Nephron progenitor cell (in vitro differentiated cells): ENCODE data around the gene GOLGA8J.
"Not testable (repeated sequence)": the region's sequence is repeated elsewhere in the genome, so short reads cannot be mapped to it uniquely, and the experiment has no call there.

Experiments used
- DNase-seq: peaks from one replicate; pipeline ENCODE4 v3.0.0; 2021
- H3K27ac Mint-ChIP-seq: 2 replicates; pipeline ENCODE4 v1.8.0; 2021; ENCODE audit warnings: mild to moderate bottlenecking, moderate library complexity, mixed read lengths
- H3K27me3 Mint-ChIP-seq: 2 replicates; pipeline ENCODE4 v1.8.0; 2021; ENCODE audit warnings: mild to moderate bottlenecking, low read depth, mixed read lengths; ENCODE audit not compliant: poor library complexity
- H3K36me3 Mint-ChIP-seq: 2 replicates; pipeline ENCODE4 v1.8.0; 2021; ENCODE audit warnings: low read depth, mixed read lengths
- H3K4me1 Mint-ChIP-seq: 2 replicates; pipeline ENCODE4 v1.8.0; 2021; ENCODE audit warnings: mixed read lengths
- H3K4me3 Mint-ChIP-seq: 2 replicates; pipeline ENCODE4 v1.8.0; 2021; ENCODE audit warnings: mild to moderate bottlenecking, moderate library complexity, mixed read lengths
- H3K9me3 Mint-ChIP-seq: 2 replicates; pipeline ENCODE4 v1.8.0; 2021; ENCODE audit warnings: mild to moderate bottlenecking, moderate library complexity, mixed read lengths
- TF ChIP-seq, protein P1 (sequence below): fragments of 200-600 bp; sonication (generic); IDR thresholded peaks from 2 replicates; pipeline ENCODE4 v1.5.0; 2021; ENCODE audit warnings: antibody characterized with exemption

GOLGA8J gene, protein sequence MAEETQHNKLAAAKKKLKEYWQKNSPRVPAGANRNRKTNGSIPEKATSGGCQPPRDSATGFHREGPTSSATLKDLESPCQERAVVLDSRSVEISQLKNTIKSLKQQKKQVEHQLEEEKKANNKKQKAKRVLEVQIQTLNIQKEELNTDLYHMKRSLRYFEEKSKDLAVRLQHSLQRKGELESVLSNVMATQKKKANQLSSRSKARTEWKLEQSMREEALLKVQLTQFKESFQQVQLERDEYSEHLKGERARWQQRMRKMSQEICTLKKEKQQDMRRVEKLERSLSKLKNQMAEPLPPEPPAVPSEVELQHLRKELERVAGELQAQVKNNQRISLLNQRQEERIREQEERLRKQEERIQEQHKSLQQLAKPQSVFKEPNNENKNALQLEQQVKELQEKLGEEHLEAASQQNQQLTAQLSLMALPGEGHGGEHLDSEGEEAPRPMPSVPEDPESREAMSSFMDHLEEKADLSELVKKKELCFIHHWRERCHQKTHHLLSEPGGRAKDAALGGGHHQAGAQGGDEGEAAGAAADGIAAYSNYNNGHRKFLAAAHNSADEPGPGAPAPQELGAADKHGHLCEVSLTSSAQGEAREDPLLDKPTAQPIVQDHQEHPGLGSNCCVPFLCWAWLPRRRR

DNA sequence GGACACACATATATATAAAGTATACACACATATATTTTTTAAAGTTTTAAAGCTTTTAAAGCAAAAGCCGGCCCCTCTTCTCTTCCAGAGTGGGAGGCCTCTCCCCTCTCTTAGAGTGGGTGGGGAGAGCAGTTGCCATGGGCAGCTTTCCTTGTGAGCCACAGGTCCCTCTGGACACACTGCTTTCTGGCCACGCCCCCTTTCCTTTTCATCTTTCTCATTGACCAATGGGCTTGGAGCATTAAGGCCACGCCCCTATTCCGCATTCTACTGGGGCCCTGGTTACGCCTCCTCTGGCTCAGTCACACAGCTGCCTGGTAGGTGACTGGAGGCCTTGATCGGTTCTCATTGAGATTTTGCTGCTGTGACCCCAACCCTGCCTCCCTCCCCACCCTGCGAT, at the start of gene GOLGA8J:
Gene GOLGA8J, plus strand, starts transcription at position 301 of the 400 bp plus-strand sequence. Its CDS starts 98 bp downstream, at position 399.
- not testable (repeated sequence) for H3K27me3 Mint-ChIP-seq, DNase-seq

DNA sequence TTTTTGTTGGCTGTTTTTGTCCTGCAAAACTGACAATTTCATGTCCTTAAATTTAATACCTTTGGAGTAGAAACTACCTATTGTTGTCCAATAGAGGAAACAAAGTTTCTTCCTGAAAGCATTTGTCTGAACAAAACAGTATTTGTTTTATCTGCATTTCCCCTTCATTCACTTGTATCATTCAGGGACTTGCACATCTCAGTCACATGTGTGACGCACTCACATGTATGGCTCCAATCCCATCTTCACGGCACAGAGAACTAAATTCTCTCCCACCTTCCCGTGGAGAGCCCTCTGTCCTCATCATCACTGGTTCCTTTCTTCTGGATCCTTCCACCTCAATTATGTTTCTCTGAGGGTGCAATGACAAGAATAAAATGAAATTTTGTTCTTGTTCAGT, 49.5 kb upstream of the GOLGA8J start:
- TF ChIP-seq, protein P1, sequence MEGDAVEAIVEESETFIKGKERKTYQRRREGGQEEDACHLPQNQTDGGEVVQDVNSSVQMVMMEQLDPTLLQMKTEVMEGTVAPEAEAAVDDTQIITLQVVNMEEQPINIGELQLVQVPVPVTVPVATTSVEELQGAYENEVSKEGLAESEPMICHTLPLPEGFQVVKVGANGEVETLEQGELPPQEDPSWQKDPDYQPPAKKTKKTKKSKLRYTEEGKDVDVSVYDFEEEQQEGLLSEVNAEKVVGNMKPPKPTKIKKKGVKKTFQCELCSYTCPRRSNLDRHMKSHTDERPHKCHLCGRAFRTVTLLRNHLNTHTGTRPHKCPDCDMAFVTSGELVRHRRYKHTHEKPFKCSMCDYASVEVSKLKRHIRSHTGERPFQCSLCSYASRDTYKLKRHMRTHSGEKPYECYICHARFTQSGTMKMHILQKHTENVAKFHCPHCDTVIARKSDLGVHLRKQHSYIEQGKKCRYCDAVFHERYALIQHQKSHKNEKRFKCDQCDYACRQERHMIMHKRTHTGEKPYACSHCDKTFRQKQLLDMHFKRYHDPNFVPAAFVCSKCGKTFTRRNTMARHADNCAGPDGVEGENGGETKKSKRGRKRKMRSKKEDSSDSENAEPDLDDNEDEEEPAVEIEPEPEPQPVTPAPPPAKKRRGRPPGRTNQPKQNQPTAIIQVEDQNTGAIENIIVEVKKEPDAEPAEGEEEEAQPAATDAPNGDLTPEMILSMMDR = no peak
- Mint-ChIP-seq H3K27me3 (peaks cover 8% of the 10 kb centered on the region), H3K27ac (no peak overlapping the region), H3K4me3 (no peak overlapping the region), H3K9me3 (peaks cover 19% of the 10 kb centered on the region), H3K36me3 (no peaks in the 10 kb centered on the region), H3K4me1 (no peaks in the 10 kb centered on the region)
- DNase-seq = no peak

More for the DNA sequence above, at the start of gene GOLGA8J:
- H3K4me1 Mint-ChIP-seq, H3K36me3 Mint-ChIP-seq, H3K27ac Mint-ChIP-seq, H3K9me3 Mint-ChIP-seq, H3K4me3 Mint-ChIP-seq: not testable (repeated sequence)

DNA sequence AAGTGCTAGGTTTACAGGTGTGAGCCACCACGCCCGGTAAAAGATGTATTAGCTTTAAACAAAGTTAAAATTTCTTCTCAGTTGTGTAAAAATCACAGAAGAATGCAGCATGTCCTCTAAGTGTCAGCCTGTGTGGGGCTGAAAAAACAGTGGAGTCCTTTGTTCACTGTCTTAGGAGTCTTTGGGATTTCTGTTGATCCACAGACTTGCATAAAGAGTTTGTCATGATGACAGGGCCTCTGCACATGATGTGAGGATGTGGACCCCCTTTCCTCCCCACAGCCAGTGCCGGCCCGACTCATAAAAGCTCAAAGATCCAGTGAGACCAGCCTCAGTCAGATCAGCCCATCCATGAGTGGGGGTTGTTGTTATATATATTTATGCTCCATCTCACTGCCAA, 49.0 kb upstream of the GOLGA8J start:
- Mint-ChIP-seq H3K27me3 (peaks cover 8% of the 10 kb centered on the region), H3K36me3 (no peaks in the 10 kb centered on the region), H3K4me3 (no peak overlapping the region), H3K4me1 (no peaks in the 10 kb centered on the region), H3K27ac (no peak overlapping the region), H3K9me3 (peaks cover 19% of the 10 kb centered on the region)
- TF ChIP-seq, protein P1 = no peak
- no peak for DNase-seq

DNA sequence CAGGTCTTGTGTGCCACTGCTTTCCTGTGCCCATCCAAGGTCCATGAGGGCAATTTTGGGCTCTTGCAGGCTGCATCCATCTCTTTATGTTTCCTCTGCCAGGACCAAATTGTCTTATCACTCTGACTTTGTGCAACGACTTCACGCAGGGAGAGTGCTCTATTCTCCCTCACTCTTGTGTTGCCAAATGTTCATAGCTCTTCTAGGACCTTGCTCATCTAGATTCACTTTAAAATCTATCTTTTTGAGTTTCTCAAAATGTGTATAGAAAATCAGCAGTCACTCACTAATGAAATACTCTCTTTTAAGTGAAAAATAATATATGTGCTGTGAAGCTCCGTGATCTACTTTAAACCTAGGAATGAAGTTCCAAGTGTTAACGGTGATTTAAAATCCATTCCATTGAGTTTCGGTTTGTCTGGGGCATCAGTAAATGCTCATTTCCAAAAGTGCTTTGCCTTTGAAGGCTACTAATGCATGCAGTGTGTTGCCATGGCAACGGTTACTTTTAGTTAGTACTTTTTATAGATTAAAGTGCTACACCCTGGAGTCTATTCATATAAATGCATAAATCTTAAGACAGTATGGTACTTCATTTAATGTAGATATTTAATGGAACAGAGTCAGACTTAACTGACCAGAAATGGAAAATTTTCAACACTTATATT, 46.6 kb upstream of the GOLGA8J start:
- DNase-seq = no peak
- peaks cover 3% of the 10 kb centered on the region for H3K9me3 Mint-ChIP-seq
- TF ChIP-seq, protein P1 = no peak
- no peak overlapping the region for H3K27ac Mint-ChIP-seq
- peaks cover 8% of the 10 kb centered on the region for H3K27me3 Mint-ChIP-seq
- no peaks in the 10 kb centered on the region for H3K4me1 Mint-ChIP-seq
- no peak overlapping the region for H3K4me3 Mint-ChIP-seq
- no peaks in the 10 kb centered on the region for H3K36me3 Mint-ChIP-seq

DNA sequence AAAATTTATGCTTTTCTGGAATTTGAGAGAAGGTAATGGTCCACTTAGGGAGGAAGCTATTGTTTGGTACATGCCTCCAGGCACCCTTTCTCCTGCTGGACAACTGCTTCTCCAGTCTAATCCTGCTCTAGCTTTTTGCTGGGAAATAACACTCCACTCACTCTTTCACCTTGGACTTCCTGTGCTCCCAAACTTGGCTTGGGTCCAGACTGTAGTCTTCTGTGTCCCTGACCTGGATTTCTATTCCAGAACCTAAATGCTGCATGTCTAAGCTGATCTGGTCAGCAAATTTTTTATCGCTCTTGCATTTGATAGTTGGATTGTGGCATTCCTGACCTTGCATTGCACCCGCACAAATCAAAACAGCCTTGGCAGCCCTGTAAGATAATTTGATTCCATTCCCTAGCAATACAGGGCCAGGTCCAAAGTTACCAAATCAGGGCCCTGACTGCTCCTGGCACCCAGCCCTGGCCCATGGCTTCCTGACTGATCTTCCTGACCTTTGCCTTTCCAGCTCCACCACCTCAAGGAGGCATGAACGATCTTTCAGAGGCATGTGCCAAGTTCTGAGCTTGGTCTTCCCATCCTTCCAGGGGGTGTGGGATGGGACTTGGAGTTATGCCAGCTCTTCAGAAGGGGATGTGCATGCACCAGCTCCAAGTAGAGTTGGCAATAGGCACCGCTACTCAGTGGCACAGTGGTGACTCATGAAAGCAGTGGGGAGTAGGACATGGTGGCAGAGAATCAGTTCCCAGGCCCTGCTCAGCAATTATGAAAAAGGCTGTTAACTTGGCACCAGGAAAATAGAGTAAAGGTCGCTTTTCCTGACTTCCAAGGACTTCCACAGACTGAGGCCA, 43.9 kb upstream of the GOLGA8J start:
- TF ChIP-seq, protein P1 = no peak
- Mint-ChIP-seq H3K9me3 (no peaks in the 10 kb centered on the region), H3K4me1 (no peaks in the 10 kb centered on the region), H3K4me3 (no peak overlapping the region), H3K27me3 (peaks cover under 1% of the 10 kb centered on the region), H3K36me3 (no peaks in the 10 kb centered on the region), H3K27ac (no peak overlapping the region)
- no peak for DNase-seq
